Uterine smooth muscle cell (primary cell): Measurements from ENCODE around the gene DDX60. TPM values are rescaled to one million over a fixed set of nuclear protein-coding genes. Genes with fewer than 3 reads are reported as not detected.

Experiments
- total RNA-seq: library from RNA; depleted of rRNA; stranded (reverse); fragments of >200 nt; gene quantifications from 2 replicates; pipeline ENCODE4 v1.2.3, GENCODE V29; 2014

Gene DDX60
- total RNA-seq = 26.1 and 27.8 TPM in 2 replicates

GRCh38 chr4:168318266-168318895, at the start of gene DDX60:
TSS of gene DDX60 (minus strand) at chr4:168318752. CDS start at chr4:168311259, 7,493 bp downstream.

Other genes starting within 250 kb of the DDX60 start
- gene ANXA10, start 226.2 kb downstream of the DDX60 start, total RNA-seq = 10.7 and 53.1 TPM in 2 replicates
- gene DDX60L, start 161.7 kb upstream of the DDX60 start, total RNA-seq = 43.3 and 47.6 TPM in 2 replicates
- gene PALLD, start 178.3 kb upstream of the DDX60 start, total RNA-seq = 123 and 146 TPM in 2 replicates